LNCAP (cell line): ENCODE data around the gene MYO9B.

Source experiments
- CTCF ChIP-seq: fragments of 450-650 bp; IDR thresholded peaks from 2 replicates; pipeline ENCODE4 v1.5.1; 2017; ENCODE audit warnings: mild to moderate bottlenecking

Gene MYO9B

GRCh38 chr19:17125728-17126677 lies 50.4 kb downstream of the MYO9B start:
- TF ChIP-seq CTCF = no peak

GRCh38 chr19:17127671-17128070 lies 52.1 kb downstream of the MYO9B start:
- TF ChIP-seq CTCF = no peak

- no peak for TF ChIP-seq CTCF
These were observed 52.8 kb downstream of the MYO9B start for GRCh38 chr19:17128403-17128802.

- no peak for TF ChIP-seq CTCF
These were observed 53.2 kb downstream of the MYO9B start for GRCh38 chr19:17128820-17129219.

- TF ChIP-seq CTCF = no peak
These were observed 53.8 kb downstream of the MYO9B start for GRCh38 chr19:17129377-17129776.

- TF ChIP-seq CTCF = no peak
These were observed 59.6 kb downstream of the MYO9B start for GRCh38 chr19:17135001-17135853.

GRCh38 chr19:17136021-17136420 lies 60.4 kb downstream of the MYO9B start:
- TF ChIP-seq CTCF = no peak
